ENCODE measurements around the gene SOCS7. TPM values are rescaled to one million over a fixed set of nuclear protein-coding genes. Genes with fewer than 3 reads are reported as not detected.
"Not testable (repeated sequence)": the region's sequence is repeated elsewhere in the genome, so short reads cannot be mapped to it uniquely, and the experiment has no call there.

Gene SOCS7
- polyA plus RNA-seq, 1 donor (not counting 4 experiments of a cell fraction or from before 2014, with no cell fraction given), result 7.5 TPM

- no peak overlapping the region for H2AFZ ChIP-seq (ENCODE audit: control insufficient read depth, low read length)
- H3K4me1 ChIP-seq (ENCODE audit: control insufficient read depth, extremely low read depth, insufficient read depth, low read length), result no peaks in the 10 kb centered on the region
- TF ChIP-seq EZH2 (IDR thresholded peaks at IDR 0.05; ENCODE audit: low read length) (no peak), CTCF (optimal IDR thresholded peaks at IDR 0.05 in 1 of 3, IDR thresholded peaks at IDR 0.05 in 1 of 3, conservative IDR thresholded peaks at IDR 0.05 in 1 of 3; ENCODE audit: extremely low read depth in 1 of 3, insufficient read depth in 2 of 3, low read length in 3 of 3) (no peak)
- no peak overlapping the region for H3K9ac ChIP-seq (ENCODE audit: control insufficient read depth, extremely low read depth, insufficient read depth, low read length)
- H3K27ac ChIP-seq (ENCODE audit: control insufficient read depth, insufficient read depth, low read length), result no peak overlapping the region
- no peak for DNase-seq (ENCODE audit: low read depth, low spot score)
- no peak for FAIRE-seq
- H3K79me2 ChIP-seq (ENCODE audit: control insufficient read depth, insufficient read depth, low read length), result no peaks in the 10 kb centered on the region
- H3K4me3 ChIP-seq (ENCODE audit: control insufficient read depth in 2 of 3, extremely low read depth in 1 of 3, insufficient read depth in 2 of 3, low read depth in 1 of 3, low read length in 3 of 3), result no peak overlapping the region
- no peaks in the 10 kb centered on the region for H3K9me1 ChIP-seq (ENCODE audit: control insufficient read depth, extremely low read depth, insufficient read depth, low read length)
- no peaks in the 10 kb centered on the region for H3K9me3 ChIP-seq (ENCODE audit: control insufficient read depth, low read depth, low read length)
- no peaks in the 10 kb centered on the region for H3K36me3 ChIP-seq (ENCODE audit: control insufficient read depth in 2 of 2, extremely low read depth in 1 of 2, insufficient read depth in 2 of 2, low read length in 2 of 2)
- no peaks in the 10 kb centered on the region for H3K27me3 ChIP-seq (ENCODE audit: control insufficient read depth, extremely low read depth, insufficient read depth, low read length)
- H4K20me1 ChIP-seq (ENCODE audit: control insufficient read depth, extremely low read depth, insufficient read depth, low read length), result no peaks in the 10 kb centered on the region
- dilution Hi-C loops (cut with MboI; ENCODE audit: extremely low pct_ligation_motif_present, low sequenced_read_pairs), result no loop called here
- no peak overlapping the region for H3K4me2 ChIP-seq (ENCODE audit: control insufficient read depth, extremely low read depth, insufficient read depth, low read depth, low read length)
Measured at GRCh38 chr17:38435795-38436194, 84.2 kb downstream of the SOCS7 start.

- dilution Hi-C loops (cut with MboI; ENCODE audit: extremely low pct_ligation_motif_present, low sequenced_read_pairs), result no loop called here
- FAIRE-seq (no peak), DNase-seq (ENCODE audit: low read depth, low spot score) (no peak)
- Histone ChIP-seq H3K9me1 (ENCODE audit: control insufficient read depth, extremely low read depth, insufficient read depth, low read length) (no peaks in the 10 kb centered on the region), H3K9me3 (ENCODE audit: control insufficient read depth, low read depth, low read length) (no peaks in the 10 kb centered on the region), H3K4me3 (ENCODE audit: control insufficient read depth in 2 of 3, extremely low read depth in 1 of 3, insufficient read depth in 2 of 3, low read depth in 1 of 3, low read length in 3 of 3) (no peak overlapping the region), H3K36me3 (ENCODE audit: control insufficient read depth in 2 of 2, extremely low read depth in 1 of 2, insufficient read depth in 2 of 2, low read length in 2 of 2) (no peaks in the 10 kb centered on the region), H2AFZ (ENCODE audit: control insufficient read depth, low read length) (no peak overlapping the region), H3K4me1 (ENCODE audit: control insufficient read depth, extremely low read depth, insufficient read depth, low read length) (no peaks in the 10 kb centered on the region), H3K27me3 (ENCODE audit: control insufficient read depth, extremely low read depth, insufficient read depth, low read length) (no peaks in the 10 kb centered on the region), H3K4me2 (ENCODE audit: control insufficient read depth, extremely low read depth, insufficient read depth, low read depth, low read length) (no peak overlapping the region), H3K79me2 (ENCODE audit: control insufficient read depth, insufficient read depth, low read length) (no peaks in the 10 kb centered on the region), H3K9ac (ENCODE audit: control insufficient read depth, extremely low read depth, insufficient read depth, low read length) (no peak overlapping the region), H3K27ac (ENCODE audit: control insufficient read depth, insufficient read depth, low read length) (no peak overlapping the region), H4K20me1 (ENCODE audit: control insufficient read depth, extremely low read depth, insufficient read depth, low read length) (no peaks in the 10 kb centered on the region)
- TF ChIP-seq CTCF (optimal IDR thresholded peaks at IDR 0.05 in 1 of 3, IDR thresholded peaks at IDR 0.05 in 1 of 3, conservative IDR thresholded peaks at IDR 0.05 in 1 of 3; ENCODE audit: extremely low read depth in 1 of 3, insufficient read depth in 2 of 3, low read length in 3 of 3) (no peak), EZH2 (IDR thresholded peaks at IDR 0.05; ENCODE audit: low read length) (no peak)
Measured at GRCh38 chr17:38436386-38436785, 84.7 kb downstream of the SOCS7 start.

GRCh38 chr17:38437313-38437712, 85.7 kb downstream of the SOCS7 start:
- H3K4me2 ChIP-seq (ENCODE audit: control insufficient read depth, extremely low read depth, insufficient read depth, low read depth, low read length); H3K9me1 ChIP-seq (ENCODE audit: control insufficient read depth, extremely low read depth, insufficient read depth, low read length); H3K27me3 ChIP-seq (ENCODE audit: control insufficient read depth, extremely low read depth, insufficient read depth, low read length); H3K4me3 ChIP-seq (ENCODE audit: control insufficient read depth in 2 of 3, extremely low read depth in 1 of 3, insufficient read depth in 2 of 3, low read depth in 1 of 3, low read length in 3 of 3); dilution Hi-C loops (cut with MboI; ENCODE audit: extremely low pct_ligation_motif_present, low sequenced_read_pairs); H3K27ac ChIP-seq (ENCODE audit: control insufficient read depth, insufficient read depth, low read length); H4K20me1 ChIP-seq (ENCODE audit: control insufficient read depth, extremely low read depth, insufficient read depth, low read length); H3K36me3 ChIP-seq (ENCODE audit: control insufficient read depth in 2 of 2, extremely low read depth in 1 of 2, insufficient read depth in 2 of 2, low read length in 2 of 2); H3K4me1 ChIP-seq (ENCODE audit: control insufficient read depth, extremely low read depth, insufficient read depth, low read length); FAIRE-seq; H3K79me2 ChIP-seq (ENCODE audit: control insufficient read depth, insufficient read depth, low read length); H3K9ac ChIP-seq (ENCODE audit: control insufficient read depth, extremely low read depth, insufficient read depth, low read length); H2AFZ ChIP-seq (ENCODE audit: control insufficient read depth, low read length); H3K9me3 ChIP-seq (ENCODE audit: control insufficient read depth, low read depth, low read length); DNase-seq (ENCODE audit: low read depth, low spot score): not testable (repeated sequence)

All from keratinocyte (primary cell).